Measurements from ENCODE around the gene CNN2.

Gene CNN2

DNA sequence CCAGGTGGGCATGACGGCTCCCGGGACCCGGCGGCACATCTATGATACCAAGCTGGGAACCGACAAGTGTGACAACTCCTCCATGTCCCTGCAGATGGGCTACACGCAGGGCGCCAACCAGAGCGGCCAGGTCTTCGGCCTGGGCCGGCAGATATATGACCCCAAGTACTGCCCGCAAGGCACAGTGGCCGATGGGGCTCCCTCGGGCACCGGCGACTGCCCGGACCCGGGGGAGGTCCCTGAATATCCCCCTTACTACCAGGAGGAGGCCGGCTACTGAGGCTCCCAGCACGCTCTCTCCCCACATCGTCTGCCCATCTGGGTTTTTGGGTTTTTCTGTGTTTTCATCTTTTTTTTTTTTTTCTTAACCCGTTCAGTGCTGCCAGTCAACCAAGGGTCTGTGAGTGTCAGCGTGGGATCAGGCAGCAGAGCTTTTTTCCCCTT is 11.2 kb downstream of the CNN2 start:
- H3K4me1 ChIP-seq (ENCODE audit: control insufficient read depth in 1 of 2, insufficient read depth in 1 of 2, low read depth in 1 of 2, low read length in 1 of 2): peaks cover 63 to 66% of the 10 kb centered on the region in 2 experiments

GRCh38 chr19:1038978-1039645 is 12.7 kb downstream of the CNN2 start:
- H3K27ac ChIP-seq: peak overlapping the region; percentile 100
- TF ChIP-seq, protein P1, sequence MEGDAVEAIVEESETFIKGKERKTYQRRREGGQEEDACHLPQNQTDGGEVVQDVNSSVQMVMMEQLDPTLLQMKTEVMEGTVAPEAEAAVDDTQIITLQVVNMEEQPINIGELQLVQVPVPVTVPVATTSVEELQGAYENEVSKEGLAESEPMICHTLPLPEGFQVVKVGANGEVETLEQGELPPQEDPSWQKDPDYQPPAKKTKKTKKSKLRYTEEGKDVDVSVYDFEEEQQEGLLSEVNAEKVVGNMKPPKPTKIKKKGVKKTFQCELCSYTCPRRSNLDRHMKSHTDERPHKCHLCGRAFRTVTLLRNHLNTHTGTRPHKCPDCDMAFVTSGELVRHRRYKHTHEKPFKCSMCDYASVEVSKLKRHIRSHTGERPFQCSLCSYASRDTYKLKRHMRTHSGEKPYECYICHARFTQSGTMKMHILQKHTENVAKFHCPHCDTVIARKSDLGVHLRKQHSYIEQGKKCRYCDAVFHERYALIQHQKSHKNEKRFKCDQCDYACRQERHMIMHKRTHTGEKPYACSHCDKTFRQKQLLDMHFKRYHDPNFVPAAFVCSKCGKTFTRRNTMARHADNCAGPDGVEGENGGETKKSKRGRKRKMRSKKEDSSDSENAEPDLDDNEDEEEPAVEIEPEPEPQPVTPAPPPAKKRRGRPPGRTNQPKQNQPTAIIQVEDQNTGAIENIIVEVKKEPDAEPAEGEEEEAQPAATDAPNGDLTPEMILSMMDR (IDR thresholded peaks at IDR 0.05): no peak
- peak overlapping the region; percentile 82 to 98 for H3K4me3 ChIP-seq (ENCODE audit: low read depth in 1 of 2, low read length in 1 of 2)
- peaks cover 59 to 66% of the 10 kb centered on the region in 2 experiments for H3K4me1 ChIP-seq (ENCODE audit: control insufficient read depth in 1 of 2, insufficient read depth in 1 of 2, low read depth in 1 of 2, low read length in 1 of 2)
- H3K9me3 ChIP-seq: no peaks in the 10 kb centered on the region
- no peaks in the 10 kb centered on the region for H3K27me3 ChIP-seq
- peaks cover 70% of the 10 kb centered on the region for H3K36me3 ChIP-seq

More for the DNA sequence above, 11.2 kb downstream of the CNN2 start:
- Histone ChIP-seq H3K4me3 (ENCODE audit: low read depth in 1 of 2, low read length in 1 of 2) (peak overlapping the region; percentile 82 to 98), H3K27me3 (no peaks in the 10 kb centered on the region), H3K9me3 (no peaks in the 10 kb centered on the region), H3K27ac (peak overlapping the region; percentile 100), H3K36me3 (peaks cover 65% of the 10 kb centered on the region)
- TF ChIP-seq, protein P1 (IDR thresholded peaks at IDR 0.05): no peak

DNA sequence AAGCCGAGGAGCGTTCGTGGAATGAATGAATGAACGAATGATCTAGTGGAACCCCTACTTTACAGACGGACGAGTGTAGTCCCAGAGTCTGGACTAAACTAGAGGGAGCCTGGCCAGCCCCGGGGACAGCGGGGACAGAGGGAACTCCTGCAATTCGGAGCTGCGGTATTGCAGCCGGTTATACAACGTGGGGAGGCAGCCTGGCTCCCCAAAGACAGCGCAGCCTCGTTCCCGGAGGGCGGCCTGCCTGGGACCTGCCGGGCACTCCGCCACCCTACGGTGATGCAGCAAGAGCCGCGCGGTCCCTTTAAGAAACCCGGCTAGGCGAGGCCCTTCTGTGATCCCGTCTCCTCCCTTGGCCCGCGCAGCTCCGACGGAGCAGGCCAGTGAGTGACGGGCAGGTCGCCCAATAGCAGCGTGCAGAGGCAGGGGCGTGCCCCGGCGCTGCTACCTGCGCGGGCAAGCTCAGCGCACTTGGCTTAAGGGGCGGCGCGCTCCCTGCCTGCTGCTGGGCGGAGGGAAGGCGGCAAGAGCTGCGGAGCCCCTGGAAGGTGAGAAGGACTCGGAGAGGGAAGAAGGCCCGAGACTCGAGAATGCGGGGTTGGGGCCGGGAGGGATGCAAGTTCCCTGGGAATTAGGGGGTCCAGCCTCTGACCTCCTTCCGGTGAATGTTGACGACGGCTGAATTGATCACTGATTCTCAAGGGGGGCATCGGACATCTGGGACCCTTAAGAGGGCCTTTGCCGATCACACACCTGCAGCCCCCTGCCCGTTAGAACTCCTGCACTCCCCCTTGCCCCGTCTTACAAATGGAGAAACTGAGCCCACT is 13.5 kb downstream of the CNN2 start, which contains the start of gene ABCA7:
TSS of gene ABCA7 (plus strand) at position 462 of the 830 bp plus-strand sequence. CDS start 1,255 bp downstream, outside the sequence.
- no peaks in the 10 kb centered on the region for H3K27me3 ChIP-seq
- H3K4me3 ChIP-seq (ENCODE audit: low read depth in 1 of 2, low read length in 1 of 2): peak within 1 kb of the TSS; percentile 82 to 98
- peak within 1 kb of the TSS; percentile 100 for H3K27ac ChIP-seq
- peaks cover 59 to 66% of the 10 kb centered on the region in 2 experiments for H3K4me1 ChIP-seq (ENCODE audit: control insufficient read depth in 1 of 2, insufficient read depth in 1 of 2, low read depth in 1 of 2, low read length in 1 of 2)
- H3K9me3 ChIP-seq: no peaks in the 10 kb centered on the region
- H3K36me3 ChIP-seq: peaks cover 78% of the 10 kb centered on the region
- TF ChIP-seq, protein P1 (IDR thresholded peaks at IDR 0.05): peak; percentile 42

DNA sequence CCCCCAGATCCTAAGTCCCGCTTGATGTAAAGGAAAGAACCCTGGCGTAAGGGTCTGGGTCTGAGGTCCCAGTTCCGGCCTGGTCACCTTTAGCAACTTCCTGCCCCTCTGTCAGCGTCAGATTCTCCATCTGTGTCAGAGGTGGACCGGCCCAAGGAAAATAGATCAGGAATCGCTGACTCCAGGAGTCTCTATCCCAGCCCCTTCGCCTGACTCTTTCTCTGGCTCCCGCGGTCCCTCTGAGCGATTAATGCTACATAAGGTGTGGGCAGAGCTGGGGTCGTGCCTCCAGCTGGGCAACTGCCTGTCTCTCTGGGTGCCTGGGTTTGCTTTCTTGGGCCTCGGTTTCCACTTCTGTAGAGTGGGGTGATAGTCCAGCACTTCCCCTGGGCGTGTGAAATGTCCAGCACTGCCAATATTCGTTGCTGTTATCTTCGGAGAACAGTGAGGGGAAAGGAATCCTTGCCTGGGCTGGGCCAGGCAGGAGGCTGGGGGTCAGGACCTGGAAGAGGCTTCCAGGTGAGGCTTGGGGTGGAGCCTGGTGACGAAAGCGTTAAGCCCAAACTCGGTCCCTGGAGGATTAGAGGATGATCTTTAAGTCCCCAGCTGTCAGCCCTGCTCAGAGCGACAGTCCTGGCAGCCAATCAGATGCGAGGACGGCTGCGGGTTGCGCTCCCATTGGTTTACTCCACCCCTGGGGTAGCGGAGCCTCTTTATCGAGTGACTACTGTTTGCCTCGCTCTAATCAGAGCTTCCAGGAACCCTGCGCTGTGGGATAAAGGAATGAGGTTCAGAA is 14.3 kb downstream of the CNN2 start:
- peaks cover 78% of the 10 kb centered on the region for H3K36me3 ChIP-seq
- peaks cover 56 to 61% of the 10 kb centered on the region in 2 experiments for H3K4me1 ChIP-seq (ENCODE audit: control insufficient read depth in 1 of 2, insufficient read depth in 1 of 2, low read depth in 1 of 2, low read length in 1 of 2)
- no peaks in the 10 kb centered on the region for H3K9me3 ChIP-seq
- TF ChIP-seq, protein P1 (IDR thresholded peaks at IDR 0.05): peak; percentile 25
- H3K4me3 ChIP-seq (ENCODE audit: low read depth in 1 of 2, low read length in 1 of 2): peak overlapping the region; percentile 82 to 98
- H3K27me3 ChIP-seq: no peaks in the 10 kb centered on the region
- H3K27ac ChIP-seq: peak overlapping the region; percentile 100

DNA sequence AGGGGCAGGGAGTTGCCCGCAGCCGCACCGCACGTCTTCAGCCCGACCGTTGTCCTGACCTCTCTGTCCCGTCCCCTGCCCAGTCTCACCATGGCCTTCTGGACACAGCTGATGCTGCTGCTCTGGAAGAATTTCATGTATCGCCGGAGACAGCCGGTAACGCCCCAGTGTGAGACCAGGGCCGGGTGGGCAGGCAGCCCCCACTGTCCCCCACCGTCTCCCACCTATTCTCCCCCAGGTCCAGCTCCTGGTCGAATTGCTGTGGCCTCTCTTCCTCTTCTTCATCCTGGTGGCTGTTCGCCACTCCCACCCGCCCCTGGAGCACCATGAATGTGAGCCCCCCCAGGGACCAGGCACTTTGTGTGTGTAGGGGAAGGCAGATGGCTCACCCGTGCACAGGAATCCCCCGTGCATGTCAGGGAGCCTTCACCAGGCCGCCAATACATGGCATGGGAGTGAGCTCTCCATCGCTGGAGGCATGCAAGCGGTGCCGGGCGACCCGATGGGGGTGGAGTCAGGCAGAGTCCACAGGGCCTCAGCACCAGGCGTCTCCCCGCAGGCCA is 14.9 kb downstream of the CNN2 start:
- H3K27me3 ChIP-seq: no peaks in the 10 kb centered on the region
- H3K4me3 ChIP-seq (ENCODE audit: low read depth in 1 of 2, low read length in 1 of 2): peak overlapping the region; percentile 82 to 98
- no peaks in the 10 kb centered on the region for H3K9me3 ChIP-seq
- peak overlapping the region; percentile 100 for H3K27ac ChIP-seq
- TF ChIP-seq, protein P1 (IDR thresholded peaks at IDR 0.05): no peak
- H3K36me3 ChIP-seq: peaks cover 78% of the 10 kb centered on the region
- peaks cover 49 to 54% of the 10 kb centered on the region in 2 experiments for H3K4me1 ChIP-seq (ENCODE audit: control insufficient read depth in 1 of 2, insufficient read depth in 1 of 2, low read depth in 1 of 2, low read length in 1 of 2)

Data from neutrophil (primary cell).